HG03025 (cell line): ENCODE data around the gene RIN3.

Experiments used
- ATAC-seq: cut with Tn5 transposase; IDR thresholded peaks from one replicate; pipeline ENCODE4 v1.9.1; 2021; ENCODE audit warnings: mild to moderate bottlenecking, moderate library complexity; ENCODE audit not compliant: unreplicated experiment, low FRiP score

The RIN3 gene

DNA sequence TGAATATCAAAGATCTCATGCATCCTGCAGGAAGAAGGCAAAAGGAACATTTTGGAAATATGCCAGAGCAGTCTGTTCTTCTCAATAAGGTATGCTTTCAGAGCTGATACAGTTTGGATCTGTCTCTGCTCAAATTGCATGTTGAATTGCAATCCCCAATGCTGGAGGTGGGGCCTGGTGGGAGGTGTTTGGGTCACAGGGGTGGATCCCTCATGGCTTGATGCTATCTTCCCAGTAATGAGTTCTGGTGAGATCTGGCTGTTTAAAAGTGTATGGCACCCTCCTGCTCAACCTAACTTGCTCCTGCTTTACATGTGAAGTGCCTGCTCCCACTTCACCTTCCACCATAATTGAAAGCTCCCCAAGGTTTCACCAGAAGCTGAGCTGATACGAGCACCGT, 76.6 kb downstream of the RIN3 start:
- ATAC-seq: no peak

DNA sequence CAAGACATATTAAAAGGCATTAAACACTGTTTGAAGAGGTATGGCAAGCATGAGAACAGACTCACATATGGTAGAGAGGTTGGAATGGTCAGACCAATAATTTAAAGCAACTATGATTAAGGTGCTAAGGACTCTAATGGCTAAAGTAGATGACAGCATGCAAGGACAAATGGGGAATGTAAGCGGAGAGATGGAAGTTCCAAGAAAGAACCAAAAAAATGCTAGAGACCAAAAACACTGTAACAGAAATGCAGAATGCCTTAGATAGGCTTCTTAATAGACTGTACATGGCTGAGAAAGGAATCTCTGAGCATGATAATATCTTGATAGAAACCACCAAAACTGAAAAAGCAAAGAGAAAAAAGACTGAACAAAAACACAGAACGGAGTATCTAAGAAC, 77.4 kb downstream of the RIN3 start:
- ATAC-seq: no peak

DNA sequence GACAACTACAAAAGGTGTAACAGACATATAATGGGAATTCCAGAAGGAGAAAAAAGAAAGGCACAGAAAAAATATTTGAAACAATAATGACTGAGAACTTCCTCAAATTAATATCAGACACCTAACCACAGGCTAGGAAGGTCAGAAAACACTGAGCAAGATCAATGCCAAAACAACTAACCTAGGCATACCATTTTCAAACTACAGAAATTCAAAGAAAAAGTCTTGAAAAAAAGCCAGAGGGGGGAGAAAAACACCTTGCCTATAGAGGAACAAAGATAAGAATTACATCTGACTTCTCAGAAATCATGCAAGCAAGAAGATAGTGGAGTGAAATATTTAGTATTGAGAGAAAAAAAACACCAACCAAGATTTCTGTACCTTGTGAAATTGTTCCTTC, 77.8 kb downstream of the RIN3 start:
- ATAC-seq: no peak

DNA sequence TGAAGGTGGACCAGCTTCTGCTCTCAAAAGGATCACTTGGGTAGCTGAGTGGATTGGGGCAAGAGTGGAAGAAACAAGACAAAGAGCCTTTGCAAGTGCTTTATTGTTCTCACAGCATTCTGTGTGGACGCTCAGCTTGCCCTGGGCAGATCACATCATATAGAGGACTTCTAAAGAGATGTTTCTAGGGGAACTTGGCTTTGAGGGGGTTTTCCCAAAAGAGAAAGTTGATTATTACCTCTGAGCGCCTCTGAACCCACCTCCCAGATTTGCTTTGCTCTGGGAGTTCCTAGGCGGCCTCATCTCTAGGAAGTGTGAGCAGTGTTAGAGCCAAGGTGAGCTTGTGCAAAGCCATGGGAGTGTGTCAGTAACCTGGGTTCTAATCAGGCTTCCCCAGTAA, 81.7 kb downstream of the RIN3 start:
- no peak for ATAC-seq

DNA sequence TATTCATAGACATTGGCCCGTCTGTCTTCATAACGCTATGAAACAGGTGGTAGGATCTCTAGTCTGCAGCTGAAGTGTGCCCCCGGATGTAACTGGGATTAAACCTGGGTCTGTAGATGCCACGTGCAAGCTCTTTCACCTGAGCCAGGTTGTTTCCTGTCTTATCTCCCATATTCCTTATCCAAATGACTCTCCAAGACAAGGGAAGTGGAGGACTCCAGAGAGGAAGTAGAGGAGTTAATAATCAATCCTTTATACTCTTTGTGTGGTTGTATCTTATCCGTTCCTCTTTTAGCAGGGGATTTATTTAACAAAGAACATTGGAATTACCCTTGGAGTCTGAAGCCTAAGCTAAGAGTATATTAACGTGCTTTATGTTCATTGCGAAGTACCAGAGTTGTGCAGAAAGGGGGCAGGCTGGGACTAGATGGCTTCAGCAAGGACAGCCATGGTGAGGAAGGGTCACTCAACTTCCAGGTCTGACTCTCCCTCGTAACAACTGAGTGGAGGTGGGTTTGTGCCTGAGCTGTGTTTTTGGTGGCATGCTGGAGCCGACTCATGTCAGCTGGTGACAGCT, 82.8 kb downstream of the RIN3 start:
- no peak for ATAC-seq

DNA sequence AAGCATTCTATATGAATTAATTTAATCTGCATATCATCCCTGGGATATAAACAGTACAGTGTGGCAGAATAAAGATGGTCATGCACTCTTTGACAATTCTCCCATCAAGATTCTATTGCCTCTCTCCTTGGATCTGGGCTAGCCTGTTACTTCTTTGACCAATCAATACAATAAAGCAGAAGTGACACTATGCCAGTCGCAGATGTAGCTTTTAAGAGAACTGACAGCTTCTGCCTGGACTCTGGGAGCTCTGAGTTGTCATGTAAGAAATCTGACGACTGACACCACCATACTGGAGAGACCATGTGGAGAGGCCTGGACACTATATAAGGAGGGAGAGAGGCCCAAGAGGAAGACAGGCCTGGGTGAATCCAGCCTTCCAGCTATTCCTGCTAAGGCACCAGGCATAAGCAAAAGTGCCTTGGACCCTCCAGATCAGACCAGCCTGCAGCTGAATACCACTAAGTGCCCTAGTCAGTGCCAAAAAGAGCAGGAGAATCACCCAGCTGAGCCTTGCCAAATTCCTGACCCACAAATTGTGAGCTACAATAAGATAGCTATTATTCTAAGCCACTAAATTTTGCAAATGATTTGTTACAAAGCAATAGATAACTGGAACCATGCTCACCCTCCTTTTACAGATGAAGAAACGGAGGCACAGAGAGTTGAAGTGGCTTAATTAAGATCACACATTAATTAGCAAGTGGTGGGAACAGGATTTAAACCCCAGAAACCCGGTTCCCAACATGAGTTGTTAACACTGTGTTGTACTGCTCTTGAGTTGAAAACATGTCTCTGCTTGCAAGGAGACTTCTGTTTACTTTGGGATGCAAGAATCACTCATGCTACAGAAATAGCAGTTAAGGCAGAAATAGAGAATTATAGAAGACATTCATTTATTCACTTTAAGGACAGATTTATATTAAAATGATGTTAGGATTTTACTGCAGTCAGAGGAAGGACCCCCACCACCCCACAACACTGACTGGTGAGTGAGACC, 84.6 kb downstream of the RIN3 start:
- no peak for ATAC-seq

DNA sequence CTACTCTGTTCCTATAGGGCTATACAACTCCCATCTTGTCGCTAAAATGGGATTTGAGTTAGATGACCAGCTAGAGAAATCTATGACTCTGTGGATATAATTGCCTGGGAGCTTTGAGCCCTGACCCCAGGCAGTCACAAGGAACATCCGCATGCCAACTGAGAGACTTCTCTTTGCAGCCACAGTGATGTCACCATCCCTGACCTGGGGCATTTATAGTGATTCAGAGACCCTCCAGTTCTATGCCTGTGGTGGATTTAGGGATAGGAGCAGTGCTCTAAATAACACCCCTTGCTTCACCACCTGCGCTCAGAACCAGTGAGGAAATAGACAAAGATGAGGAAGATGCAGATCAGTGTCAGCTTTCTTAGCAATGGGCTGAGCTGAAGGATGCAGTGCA, 86.2 kb downstream of the RIN3 start:
- no peak for ATAC-seq

DNA sequence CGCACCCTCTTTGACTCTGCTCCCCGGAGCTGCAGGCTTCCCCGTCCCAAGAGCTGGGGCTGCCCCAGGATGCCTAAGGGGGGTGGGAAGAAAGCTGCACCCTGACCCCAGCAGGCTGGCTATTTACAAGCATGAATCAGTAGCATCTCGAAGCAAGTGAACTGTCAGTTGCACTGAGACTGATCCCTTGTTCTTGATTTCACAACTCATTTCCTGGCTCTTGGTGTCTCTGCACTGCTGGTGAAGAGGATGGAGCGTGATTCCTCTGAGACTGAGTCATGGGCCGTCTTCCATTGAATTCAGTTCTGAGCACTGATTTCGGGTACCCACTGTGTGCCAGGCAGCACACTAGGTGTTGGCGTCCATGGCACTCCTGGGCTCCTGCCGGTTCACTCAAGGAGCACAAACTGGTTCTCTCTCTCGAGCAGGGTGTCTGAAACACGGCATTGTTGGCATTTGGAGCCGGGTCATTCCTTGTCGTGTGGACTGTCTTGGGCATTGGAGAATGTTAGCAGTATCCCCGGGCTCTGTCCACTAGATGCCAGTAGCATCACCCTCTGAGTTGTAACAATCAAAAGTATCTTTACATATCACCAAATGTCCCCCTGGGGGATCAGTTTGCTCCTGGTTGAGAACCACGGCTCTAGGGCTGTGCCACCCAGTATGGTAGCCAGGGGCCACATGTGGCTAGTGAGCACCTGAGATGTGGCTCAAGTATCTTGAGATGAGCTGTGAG, 86.9 kb downstream of the RIN3 start:
- ATAC-seq: no peak

DNA sequence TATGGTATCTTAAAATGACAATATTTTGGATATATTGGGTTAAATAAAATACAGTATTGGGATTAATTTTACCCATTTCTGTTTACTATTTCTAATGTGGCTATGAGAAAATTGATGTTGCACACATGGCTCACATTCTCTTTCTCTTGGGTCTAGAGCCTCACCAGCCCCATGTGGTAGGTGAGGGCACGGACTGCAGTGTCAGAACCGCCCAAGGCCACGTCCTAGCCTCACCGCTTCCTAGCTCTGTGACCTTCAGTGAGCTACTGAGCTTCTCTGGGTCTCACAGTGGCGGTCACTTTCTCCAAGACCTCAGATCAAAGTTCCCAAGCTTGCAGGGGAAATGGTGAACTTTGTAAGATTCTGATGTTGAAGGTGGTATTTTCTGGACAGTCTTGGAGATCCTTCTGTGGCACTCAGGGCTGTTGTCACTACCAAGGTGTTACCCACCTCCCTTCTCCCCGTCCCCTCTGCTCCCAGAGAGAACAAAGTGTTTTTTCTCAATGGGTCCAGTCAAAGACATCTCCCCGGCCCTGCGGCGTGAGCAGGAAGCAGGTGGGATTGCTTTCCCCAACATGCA, 87.6 kb downstream of the RIN3 start:
- ATAC-seq: no peak

DNA sequence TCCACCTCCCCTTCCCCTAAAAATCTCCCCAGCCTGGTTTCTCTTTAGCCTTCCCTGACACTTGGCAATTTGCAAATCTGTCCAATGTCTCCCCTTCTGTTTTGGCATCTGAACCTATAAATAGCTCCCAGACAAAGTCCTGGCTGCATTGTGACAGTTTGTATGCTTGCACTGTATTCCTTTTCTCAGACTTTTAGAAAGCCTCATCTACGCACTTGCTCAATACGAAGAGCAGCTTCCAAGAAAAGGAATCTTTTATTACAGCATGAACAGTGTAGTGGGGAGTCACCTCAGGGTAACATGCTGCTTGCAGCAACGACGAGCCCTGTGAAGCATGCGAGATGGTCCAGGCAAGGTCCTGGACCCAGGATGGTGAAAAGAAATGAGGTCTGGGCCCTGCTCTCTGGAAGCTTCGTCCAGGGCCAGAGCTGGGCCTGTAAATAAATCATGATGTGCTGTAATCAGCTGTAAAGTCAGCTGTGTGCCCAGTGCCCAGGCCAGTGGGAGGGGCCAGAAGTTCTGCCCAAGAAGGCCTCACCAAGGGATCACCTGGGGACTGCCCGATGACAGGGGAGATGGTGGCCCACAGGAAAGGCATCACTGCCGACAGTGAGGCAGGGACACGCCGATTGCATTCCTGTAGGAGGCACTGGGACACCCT, 88.3 kb downstream of the RIN3 start:
- ATAC-seq: no peak

DNA sequence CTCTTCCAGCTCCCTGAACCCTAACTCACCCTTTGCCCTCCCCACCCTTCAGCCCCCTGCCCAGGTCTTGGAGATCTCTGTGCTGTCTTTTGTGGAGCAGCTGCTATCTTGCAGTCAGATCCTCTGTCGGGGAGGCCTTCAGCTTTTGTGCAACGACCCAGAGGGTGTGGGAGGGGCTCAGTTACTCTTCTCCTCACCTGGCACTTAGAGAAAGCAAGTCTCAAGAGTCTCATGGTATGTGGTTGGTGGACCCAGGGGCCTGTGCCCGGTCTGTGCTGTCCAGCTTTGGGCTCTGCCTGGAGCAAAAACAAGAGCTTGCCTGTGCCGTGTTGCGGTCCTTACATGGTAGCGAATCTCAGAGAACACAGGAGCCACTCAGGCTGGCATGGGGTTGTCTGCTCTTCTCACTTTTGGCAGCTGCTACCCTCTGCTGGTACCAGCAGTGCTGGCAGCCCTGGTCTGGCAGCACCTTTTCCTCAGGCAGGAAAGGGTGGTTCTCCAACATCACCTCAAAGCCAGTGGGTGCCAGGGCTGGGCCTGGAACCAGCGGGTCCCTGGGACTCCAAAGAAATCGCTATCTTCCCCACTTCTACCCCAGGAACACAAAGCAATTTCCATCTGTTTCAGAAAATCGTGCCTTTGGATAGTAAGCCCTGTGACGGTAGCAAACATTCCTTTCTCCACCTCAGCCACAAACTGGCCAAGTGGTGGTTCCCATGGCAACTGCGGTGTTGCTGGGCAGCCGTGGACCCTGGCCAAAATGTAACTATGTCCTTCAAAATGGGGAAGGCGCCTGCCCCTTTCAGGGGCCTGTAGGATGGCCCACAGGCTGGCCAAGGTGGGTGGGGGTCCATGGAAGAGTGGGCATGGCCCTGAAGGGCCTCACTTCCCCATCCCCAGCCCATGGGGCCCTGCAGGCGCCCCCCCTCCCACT, 90.0 kb downstream of the RIN3 start:
- ATAC-seq: no peak

DNA sequence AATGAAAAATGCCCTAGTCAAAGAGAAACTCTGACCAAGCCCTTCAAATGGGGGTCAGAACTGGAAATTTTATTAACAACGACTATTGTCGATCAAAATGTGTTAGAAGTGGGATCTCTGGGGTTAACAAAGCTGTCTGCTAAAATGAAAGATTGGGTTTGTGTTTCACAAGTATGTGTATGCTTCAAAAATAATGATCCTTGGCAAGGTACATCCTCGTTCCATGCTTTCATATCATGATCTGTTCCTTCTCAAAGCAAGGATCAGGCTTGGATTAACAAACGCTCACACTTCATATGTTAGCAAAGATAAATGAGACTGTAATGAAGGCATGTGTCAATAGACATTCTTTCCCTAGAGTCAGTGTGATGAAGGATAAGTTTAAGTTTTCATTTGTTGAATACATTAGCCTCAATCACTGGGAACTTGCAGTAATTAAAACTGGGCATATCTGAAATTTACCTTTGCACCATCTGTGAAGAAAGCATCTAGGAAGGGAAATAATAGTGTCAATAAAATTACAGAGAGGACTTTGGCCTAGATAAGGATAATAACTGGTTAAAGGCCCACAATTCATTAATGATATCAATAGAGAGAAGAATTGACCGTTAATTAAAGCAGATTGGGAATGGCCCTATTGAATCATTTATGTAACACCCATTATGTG, 91.8 kb downstream of the RIN3 start:
- ATAC-seq: no peak

DNA sequence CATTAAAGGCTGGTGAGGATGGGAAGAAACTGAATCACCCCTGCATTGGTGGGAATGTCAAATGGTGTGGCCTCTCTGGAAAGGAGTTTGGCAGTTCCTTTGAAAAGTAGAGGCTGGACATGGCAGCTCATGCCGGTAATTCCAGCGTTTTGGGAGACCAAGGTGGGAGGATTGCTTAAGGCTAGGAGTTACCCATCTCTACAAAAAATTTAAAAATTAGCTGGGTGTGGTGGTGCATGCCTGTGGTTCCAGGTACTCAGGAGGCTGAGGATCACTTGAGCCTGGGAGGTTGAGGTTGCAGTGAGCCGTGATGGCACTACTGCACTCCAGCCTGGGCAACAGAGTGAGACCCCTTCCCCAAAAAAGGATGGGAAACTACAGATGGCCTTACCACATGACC, 93.7 kb downstream of the RIN3 start:
- no peak for ATAC-seq

DNA sequence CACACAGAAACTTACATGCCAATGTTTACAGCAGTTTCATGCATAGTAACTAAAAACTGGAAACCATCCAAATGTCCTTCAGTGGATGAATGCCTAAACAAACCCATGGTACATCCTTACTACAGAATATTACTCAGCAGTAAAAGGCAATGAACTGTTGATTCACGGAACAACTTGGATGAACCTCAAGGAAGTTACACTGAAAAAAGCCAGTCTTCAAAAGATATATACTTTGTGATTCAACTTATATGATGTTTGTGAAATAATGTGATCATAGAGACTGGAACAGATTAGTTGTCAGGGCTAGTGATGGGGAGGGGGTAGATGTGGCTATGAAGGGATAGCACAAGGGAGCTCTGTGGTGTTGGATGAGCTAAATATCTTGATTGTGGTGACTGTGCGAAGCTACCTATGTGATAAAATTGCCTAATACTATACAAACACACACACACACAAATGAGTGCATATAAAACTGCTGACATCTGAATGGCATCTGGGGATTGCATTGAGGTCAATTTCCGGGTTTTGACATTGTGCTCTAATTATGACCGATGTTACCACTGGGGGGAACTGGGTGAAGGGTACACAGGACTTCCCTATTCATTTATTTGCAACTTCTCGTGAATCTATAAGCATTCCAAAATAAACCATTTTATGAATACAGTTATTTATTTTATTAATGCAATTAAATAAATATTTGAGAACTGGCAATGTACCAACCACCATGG, 94.3 kb downstream of the RIN3 start:
- ATAC-seq: no peak

DNA sequence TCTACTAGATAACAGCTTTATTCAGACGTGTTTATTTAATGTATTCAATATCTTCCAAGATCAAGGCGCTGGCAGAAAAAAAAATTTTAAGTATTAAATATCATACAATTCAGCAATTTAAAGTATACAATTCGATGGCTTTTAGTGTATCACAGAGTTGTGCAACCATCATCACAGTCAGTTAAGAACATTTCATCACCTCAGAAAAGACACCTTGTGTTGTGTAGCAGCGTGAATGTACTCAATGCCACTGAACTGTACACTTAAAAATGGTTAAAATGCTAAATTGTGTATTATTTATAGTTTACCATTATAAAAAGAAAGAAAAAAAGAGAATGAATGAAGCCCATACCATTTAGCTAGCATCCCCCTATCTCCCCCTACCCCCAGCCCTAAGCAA, 96.4 kb downstream of the RIN3 start:
- ATAC-seq: no peak

DNA sequence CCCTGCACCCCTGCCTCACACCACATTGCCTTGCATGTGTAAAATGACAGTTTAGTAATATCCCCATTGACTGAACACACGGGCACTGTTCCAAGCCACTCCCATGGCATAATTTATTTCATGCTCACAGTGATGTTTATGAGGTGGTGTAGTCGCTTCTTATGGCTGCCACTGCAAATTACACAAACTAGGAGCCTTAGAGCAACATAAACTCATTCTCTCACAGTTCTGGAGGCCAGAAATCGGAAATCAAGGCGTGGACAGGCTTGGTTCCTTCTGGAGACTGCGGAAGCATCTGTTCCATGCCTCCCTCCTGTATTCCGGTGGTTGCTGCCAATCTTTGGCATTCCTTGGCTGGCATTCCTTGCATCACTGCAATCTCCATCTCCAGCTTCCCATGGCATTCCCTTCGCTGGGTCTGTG, 97.3 kb downstream of the RIN3 start:
- no peak for ATAC-seq

DNA sequence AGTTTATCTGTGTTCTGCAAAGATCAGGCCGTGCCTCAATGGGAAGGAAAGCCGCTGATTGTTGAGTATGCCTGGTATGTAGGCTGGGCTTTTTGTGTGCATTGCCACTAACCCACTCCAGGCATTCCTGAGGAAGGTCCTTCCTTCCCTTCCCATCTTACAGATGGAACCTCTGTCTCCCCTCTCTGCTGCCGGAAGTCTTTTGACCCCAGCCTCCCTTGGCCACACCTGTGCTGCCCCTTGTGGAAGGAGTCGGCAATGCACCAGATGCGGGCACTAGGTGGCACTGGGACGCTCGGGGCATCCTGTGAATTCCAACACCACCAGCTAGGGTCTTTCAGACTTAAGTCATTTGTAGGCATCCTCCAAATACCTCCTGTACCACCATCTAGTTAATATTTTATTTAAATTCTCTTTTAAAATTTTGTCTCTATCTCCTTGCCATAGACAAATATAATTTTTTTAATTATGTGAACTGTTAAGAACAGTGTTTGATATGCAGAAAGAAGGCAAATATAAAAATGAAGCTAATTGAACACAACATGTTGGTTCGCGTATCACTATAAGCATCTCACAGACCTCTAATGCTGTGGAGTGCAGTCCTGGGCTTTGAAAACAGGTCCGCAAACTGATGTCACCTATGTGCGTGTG, 99.6 kb downstream of the RIN3 start:
- no peak for ATAC-seq
